GM18870 (cell line): Measurements from ENCODE around the gene GDPD3.
"Not testable (repeated sequence)": the region's sequence is repeated elsewhere in the genome, so short reads cannot be mapped to it uniquely, and the experiment has no call there.

Experiments used
- ATAC-seq: cut with Tn5 transposase; IDR thresholded peaks from one replicate; pipeline ENCODE4 v1.9.1; 2021; ENCODE audit warnings: moderate library complexity; ENCODE audit not compliant: unreplicated experiment

Gene GDPD3

GRCh38 chr16:30125690-30126089 lies 12.4 kb upstream of the GDPD3 start:
- not testable (repeated sequence) for ATAC-seq

GRCh38 chr16:30124985-30125379 lies 11.6 kb upstream of the GDPD3 start:
- no peak for ATAC-seq

- ATAC-seq, result no peak
Measured at GRCh38 chr16:30122604-30123160, 9.3 kb upstream of the GDPD3 start.

- no peak for ATAC-seq
Measured at GRCh38 chr16:30121741-30122571, 8.6 kb upstream of the GDPD3 start.

- no peak for ATAC-seq
Measured at GRCh38 chr16:30120340-30121105, 7.2 kb upstream of the GDPD3 start.

- ATAC-seq, result no peak
Measured at GRCh38 chr16:30119428-30119827, 6.1 kb upstream of the GDPD3 start.

GRCh38 chr16:30117768-30118167 lies 4.4 kb upstream of the GDPD3 start:
- no peak for ATAC-seq

- ATAC-seq, result no peak
Measured at GRCh38 chr16:30116291-30117207, 3.2 kb upstream of the GDPD3 start.

GRCh38 chr16:30115238-30115637 lies 1.9 kb upstream of the GDPD3 start:
- ATAC-seq, result no peak

- ATAC-seq, result not testable (repeated sequence)
Measured at GRCh38 chr16:30114833-30115232, 1.5 kb upstream of the GDPD3 start.

- ATAC-seq, result no peak
Measured at GRCh38 chr16:30114411-30114810, 1.1 kb upstream of the GDPD3 start.

GRCh38 chr16:30113711-30114333 lies 485 bp upstream of the GDPD3 start:
- ATAC-seq, result no peak

GRCh38 chr16:30112197-30113030 lies 923 bp downstream of the GDPD3 start:
- ATAC-seq, result no peak

GRCh38 chr16:30110661-30111060 lies 2.7 kb downstream of the GDPD3 start:
- ATAC-seq, result no peak

GRCh38 chr16:30108059-30108850 lies 5.1 kb downstream of the GDPD3 start:
- no peak for ATAC-seq

GRCh38 chr16:30104492-30104891 lies 8.8 kb downstream of the GDPD3 start:
- no peak for ATAC-seq

- ATAC-seq, result no peak
Measured at GRCh38 chr16:30104090-30104489, 9.2 kb downstream of the GDPD3 start.

- no peak for ATAC-seq
Measured at GRCh38 chr16:30096862-30097563, 16.3 kb downstream of the GDPD3 start.
